GM18520 (cell line): ENCODE results near the gene ISCU.

Source experiments
- ATAC-seq: cut with Tn5 transposase; IDR thresholded peaks from one replicate; pipeline ENCODE4 v1.9.1; 2021; ENCODE audit not compliant: unreplicated experiment

Gene ISCU

DNA sequence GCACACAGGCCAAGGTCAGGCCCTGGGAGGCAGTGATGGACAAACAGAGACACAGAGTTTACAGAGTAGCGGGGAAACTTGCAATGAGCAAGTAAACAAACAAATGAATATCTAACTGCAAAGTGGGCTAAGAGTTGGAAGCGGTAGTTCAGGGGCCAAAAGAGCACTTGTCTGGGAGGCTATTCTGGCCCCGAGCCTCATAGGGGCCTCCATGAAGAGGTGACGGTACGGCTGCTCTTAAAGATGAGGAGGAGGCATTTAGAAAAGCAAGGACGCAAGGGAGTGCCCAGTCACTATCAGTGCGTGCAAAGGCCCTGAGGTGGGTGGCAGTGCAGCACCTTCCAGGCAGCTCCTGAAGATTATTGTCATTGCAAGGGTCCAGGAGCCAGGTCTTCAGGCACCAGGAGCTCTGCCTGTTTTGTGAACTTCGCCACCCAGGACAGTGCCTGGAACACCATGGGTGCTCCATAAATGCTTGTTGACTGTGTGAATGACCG lies 39.9 kb downstream of the ISCU start:
- no peak for ATAC-seq

GRCh38 chr12:108602976-108603704 lies 40.7 kb downstream of the ISCU start:
- ATAC-seq, result no peak

- ATAC-seq, result no peak
Observed at GRCh38 chr12:108603743-108604142, 41.3 kb downstream of the ISCU start.

DNA sequence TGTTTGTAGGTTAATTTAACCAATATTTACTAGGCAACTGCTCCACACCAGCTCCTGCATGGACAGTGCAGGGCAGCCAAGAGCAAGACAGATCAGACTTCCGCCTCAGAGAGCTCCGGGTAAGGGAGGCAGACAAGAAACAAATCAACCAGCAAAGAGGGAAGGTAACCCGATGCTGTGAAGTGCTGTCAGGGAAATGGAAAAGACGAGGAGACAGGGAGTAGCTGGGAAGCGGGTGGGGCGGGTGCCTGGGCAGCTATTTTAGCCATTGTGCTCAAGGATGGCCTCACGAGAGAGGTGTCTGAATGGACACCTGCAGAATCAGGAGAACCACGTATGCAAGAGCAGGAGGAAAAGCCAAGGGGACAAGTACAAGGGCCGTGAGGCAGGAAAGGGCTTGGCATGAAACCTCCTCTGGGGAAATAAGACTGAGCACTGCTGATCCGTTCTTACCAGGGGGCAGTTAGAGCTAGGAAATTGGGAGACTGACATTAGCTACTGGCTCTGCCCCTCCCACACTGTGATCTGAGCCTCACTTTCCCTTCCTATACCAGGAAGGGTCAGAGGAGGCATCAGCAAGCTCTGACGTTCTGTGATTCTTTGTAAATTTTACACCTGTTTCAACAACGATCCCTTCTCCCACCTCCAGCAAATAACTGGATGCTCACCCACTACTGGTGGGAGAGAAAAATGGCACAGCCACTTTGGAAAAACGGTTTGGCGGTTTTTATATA lies 42.0 kb downstream of the ISCU start:
- ATAC-seq, result no peak

DNA sequence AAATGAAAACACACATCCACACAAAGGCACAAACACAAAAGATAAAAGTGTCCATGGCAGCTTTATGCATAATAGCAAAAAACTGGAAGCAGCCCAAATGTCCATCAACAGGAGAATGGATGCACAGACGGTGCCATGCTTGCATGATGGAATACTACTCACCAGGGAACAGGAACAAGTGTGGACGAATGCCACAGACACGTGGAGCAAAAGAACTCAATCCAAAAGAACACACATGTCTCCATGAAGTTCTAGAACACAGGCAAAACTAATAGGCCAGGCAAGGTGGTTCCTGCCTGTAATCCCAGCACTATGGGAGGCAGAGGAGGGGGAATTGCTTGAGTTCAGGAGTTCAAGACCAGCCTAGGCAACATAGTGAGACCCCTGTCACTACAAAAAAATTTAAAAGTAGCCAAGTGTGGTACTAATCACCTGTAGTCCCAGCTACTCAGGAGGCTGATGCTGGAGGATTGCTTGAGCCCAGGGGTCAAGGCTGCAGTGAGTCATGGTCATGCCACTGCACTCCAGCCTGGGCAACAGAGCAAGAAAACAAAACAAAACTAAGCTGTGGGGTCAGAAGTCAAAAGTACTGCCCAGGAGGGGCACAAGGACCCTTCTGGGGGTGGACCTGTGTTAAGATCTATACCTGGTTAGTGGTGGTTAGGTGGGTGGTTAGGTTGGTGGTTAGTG lies 42.7 kb downstream of the ISCU start:
- ATAC-seq, result no peak

DNA sequence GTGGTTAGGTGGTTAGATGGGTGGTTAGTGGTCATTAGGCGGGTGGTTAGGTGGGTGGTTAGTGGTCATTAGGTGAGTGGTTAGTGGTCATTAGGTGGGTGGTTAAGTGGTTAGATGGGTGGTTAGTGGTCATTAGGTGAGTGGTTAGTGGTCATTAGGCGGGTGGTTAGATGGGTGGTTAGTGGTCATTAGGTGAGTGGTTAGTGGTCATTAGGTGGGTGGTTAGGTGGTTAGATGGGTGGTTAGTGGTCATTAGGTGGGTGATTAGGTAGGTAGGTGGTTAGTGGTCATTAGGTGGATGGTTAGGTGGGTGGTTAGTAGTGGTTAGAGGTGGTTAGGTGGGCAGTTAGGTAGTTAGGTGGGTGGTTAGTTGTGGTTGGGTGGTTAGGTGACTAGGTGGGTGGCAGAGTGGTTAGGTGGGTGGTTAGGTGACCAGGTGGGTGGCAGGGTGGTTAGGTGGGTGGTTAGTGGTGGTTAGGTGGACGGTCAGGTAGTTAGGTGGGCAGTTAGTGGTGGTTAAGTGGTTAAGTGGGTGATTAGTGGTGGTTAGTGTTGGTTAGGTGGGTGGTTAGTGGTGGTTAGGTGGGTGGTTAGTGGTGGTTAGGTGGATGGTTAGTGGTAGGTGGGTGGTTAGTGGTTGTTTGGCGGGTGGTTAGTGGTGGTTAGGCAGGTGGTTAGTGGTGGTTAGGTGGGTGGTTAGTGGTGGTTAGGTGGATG lies 43.5 kb downstream of the ISCU start:
- ATAC-seq, result no peak

GRCh38 chr12:108606492-108606891 lies 44.1 kb downstream of the ISCU start:
- no peak for ATAC-seq

DNA sequence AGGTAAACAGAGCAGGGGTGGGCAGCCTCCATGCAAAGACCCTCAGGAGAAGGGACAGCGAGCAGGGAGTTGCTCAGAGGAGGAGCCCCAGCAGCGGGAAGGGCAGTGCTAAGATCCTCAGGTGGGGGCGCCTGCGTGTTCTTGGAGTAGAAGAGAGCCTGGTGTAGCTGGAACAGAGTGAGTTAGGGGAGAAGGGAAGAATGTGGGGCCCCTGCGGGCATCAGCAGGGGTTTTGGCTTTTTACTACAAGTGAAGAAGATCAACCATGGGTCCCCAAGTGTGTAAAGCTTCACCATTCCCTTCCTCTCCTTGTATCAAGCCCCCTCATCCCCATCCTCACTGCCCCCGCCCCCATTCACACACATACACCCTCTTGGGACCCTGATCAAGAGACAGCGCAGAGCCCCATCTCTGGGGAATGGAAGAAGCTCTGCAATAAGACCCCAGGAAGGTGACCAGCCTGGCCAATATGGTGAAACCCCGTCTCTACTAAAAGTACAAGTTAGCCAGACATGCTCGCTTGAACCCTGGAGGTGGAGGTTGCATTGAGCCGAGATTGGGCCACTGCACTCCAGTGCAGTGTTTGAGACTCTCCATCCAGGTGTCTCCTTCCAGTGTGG lies 45.7 kb downstream of the ISCU start:
- no peak for ATAC-seq

GRCh38 chr12:108608616-108609015 lies 46.2 kb downstream of the ISCU start:
- no peak for ATAC-seq

- no peak for ATAC-seq
Observed at GRCh38 chr12:108609537-108610335, 47.3 kb downstream of the ISCU start.

- ATAC-seq, result no peak
Observed at GRCh38 chr12:108610336-108610815, 48.0 kb downstream of the ISCU start.

- no peak for ATAC-seq
Observed at GRCh38 chr12:108610856-108611605, 48.6 kb downstream of the ISCU start.

DNA sequence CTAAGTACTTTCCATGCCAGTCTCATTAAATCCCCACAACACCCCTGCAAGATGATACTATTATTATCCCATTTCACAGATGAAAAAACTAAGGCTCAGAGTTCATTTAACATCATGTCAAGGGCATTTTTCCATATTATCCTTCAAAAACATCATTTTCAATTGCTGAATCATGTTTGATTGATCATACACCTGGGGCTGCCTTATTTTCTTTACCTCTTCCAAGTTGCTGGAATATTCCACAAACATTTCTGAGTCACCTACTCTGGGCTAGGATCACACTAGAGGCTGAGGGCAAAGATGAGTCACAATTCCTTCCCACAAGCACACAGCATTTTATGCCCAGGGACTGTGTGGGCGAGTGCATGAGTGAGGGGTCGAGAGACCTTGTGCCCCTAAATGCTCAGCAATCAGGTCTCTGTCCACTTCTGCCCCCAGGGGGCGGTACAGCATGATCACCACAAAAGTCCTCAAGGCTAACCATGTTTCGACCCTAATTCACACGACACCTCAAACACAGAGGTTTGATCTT lies 49.6 kb downstream of the ISCU start:
- ATAC-seq, result no peak

DNA sequence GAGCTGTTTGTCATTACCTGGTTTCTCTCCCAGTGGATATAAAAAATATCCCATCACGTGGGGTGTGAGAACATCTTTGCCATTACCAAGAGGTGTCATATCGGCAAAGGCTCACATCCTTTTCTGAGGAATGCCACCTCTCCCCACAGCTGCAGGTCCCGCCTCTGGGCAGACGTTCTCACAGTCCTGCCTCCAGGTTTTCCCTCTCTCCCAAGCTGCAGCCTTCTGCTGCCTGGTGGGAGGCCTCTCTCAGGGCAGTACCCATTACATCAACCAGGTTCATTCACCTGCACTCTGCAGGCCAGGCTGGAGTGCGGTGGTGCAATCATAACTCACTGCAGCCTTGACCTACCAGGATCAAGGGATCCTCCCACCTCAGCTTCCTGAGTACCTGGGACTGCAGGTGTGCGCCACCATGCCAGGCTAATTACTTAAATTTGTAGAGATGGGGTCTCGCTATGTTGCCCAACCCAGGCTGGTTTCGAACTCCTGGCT lies 50.4 kb downstream of the ISCU start:
- ATAC-seq, result no peak

- ATAC-seq, result no peak
Observed at GRCh38 chr12:108613548-108613947, 51.2 kb downstream of the ISCU start.

GRCh38 chr12:108614041-108614440 lies 51.6 kb downstream of the ISCU start:
- ATAC-seq, result no peak

DNA sequence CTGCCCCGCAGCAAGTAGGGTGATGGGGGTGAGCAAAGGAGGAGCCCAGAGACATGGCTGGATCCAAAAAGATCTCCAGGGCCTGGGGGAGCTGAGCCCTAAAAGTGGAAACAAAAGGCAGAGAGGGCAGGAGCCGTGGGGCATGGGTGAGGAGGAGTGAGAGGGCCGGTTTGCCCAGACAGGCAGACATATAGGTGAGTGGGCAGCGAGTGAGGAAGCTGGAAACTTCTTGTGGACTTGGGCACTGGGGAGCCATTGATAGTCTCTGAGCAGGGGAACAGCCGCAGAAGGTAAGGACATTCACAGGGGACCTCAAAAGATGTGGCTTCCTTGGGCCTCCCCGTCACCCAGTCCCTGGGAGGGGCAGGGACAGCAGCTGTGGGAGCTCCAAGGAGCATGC lies 52.2 kb downstream of the ISCU start:
- ATAC-seq, result no peak

- ATAC-seq, result no peak
Observed at GRCh38 chr12:108615918-108616317, 53.5 kb downstream of the ISCU start.

DNA sequence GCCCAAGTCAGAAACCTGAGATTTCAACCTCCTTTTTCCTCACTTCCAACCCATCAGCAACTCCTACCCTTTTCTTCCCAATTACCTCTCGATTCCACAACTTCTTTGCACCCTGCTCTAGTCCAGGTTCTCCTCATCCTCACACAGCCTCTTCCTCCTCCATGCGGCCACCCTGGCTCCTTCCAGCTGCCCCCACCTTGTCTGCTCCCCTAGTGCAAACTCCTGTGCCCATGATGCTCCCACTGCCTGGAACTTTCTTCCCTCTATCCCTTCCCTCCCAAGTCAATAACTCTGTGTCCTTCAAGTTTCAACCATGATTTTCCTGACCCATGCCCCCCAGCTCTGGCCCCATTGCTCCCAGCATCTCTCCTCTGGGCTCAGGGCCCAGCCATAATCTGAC lies 54.0 kb downstream of the ISCU start:
- no peak for ATAC-seq
